Measurements from ENCODE around the gene SORCS3.

The SORCS3 gene

DNA sequence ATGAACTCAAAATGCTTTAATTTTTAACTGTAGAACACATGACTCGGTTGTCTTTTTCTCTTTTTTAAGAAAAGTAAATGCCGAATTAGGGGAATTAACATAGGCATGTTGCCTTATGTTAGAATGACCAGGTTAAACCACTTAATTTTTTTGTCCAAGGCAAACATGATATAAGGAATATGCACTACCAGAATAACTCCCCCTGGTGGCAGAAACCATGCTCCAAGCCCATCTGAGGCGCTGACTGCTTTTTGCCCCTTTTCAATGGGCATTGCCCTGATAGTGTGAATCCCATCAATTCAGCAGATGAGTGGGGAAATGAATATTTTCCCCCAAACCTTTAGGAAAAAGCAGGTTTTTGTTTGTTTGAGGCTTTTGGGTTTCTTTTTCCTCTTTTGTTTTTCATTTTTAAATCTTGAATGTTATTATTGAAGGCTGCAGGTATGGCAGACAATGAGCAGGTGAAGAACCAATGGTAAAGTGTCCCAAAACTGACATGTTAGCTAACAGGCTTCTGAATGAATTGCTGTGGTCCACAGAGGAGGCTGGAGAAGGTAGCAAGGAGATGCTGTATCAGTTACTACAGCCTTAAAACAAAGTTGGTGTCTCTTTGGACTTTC is 284.3 kb downstream of the SORCS3 start:
- no peak for FAIRE-seq

DNA sequence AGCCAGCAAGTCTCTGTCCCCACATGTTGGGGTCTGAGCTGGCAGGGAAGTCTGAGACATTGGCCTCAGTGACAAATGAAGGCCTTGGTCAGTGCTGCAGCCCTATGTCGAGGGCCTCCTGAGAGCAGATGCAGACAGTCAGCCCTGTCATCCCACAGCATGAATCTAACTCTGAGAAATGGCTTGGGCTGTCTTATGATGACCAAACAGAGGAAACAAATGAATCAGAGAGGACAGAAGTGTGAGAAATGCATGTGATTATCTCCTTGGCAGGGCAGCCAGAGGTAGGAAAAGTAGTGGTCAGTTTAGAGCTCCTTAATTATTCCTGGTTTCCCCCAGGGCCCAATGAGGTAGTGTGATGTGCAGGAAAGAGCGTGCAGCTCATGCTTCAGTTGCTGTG is 287.6 kb downstream of the SORCS3 start:
- FAIRE-seq, result no peak

DNA sequence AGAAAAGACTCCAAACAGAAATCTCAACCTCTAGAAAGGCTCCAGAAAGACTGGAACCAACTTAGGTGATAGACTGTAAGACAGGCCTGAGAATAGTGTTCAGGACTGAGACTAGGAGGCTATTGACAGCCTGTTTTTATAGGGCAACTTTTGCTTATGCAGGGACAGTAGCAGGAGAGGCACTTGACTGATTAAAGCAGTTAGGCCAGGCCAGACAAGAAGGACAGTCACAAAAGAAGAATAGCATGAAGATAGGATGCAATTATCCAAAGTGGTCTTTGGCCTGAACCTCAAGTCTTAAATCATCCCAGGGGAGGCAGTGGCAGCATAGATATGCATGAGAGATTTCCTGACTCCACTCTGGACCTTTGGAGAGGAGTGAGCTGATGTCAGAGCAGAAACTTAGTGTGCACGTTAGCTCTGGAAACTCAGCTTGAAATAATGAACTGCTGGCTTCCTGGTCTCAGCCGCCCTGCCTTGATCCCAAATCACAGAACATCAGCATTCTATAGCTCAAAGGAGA is 290.6 kb downstream of the SORCS3 start:
- no peak for FAIRE-seq

DNA sequence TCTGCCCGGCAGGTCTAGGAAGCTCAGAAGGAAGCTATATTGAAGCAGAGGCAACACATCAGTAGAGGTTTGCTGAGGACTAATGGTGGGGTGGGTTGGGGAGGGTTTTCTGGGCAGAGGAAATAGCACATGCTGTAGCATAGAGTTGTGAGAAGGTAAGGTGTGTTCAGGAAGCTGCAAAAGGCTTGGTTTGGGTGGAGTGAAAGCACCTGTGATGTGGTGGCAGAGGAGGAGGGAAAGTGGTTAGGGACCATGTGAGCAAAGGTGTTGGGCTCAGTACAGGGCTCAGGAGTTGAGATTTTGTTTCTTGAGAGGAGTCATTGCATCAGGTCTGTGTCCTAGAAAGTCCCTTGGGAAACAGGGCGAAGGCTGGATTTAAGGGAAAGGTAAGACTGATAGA is 294.6 kb downstream of the SORCS3 start:
- FAIRE-seq, result no peak

GRCh38 chr10:104937567-104937966 is 296.5 kb downstream of the SORCS3 start:
- no peak for FAIRE-seq

DNA sequence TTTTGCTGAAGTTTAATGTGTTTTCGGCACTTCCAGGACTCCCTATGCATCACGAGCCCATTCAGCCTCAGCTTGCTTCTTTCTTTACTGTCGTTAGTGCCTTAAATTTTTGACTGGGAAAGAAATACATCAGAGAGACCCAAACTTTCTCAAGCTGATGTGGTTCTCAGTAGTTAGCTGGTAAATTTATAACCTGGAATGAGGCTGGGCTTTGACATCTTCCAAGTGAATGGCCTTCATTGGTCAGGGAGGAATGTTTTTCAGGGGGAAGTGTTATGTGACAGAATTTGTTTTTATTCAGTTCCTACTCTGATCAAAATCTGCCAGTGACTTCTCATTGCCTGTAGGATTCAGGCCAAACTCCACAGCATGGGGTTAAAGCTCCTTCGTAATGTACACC is 296.9 kb downstream of the SORCS3 start:
- no peak for FAIRE-seq

DNA sequence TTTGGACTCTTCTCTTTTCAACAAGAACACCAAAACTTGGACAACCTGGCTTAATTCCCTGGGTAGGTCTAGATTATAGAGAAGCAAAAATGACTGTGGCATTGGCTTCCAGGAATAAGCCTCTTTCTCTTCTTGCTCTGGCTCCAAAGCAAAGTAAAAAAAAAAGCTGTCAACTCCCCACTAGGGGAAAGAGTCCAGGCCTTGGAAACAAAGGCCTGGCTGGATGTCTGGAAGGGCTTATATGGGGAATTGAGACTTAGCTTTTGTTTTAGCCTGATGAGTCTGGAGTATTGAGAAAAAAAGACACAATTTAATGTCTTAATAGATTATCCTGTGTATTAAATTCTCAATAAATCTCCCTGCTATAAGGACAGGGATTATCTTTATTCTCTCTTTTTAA is 300.6 kb downstream of the SORCS3 start:
- no peak for FAIRE-seq

DNA sequence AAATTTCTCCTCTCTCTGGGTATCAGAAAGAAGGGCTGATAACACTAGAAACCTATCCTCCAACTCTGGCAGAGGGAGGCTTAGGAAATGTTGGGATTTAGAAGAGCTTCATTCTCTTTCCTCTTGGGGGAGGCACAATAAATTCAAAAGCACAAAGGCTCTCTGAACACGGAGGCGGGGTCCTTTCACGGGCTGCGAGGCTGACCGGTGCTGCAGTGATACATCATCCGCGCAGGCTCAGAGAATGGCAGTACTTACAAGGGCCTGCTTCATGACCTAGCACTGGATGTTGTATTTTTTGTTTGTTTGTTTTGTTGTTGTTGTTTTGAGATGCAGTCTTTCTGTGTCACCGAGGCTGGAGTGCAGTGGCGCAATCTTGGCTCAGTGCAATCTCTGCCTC is 306.2 kb downstream of the SORCS3 start:
- FAIRE-seq, result no peak

GRCh38 chr10:104957178-104957841 is 316.2 kb downstream of the SORCS3 start:
- FAIRE-seq, result no peak

- FAIRE-seq, result no peak
These were observed 325.6 kb downstream of the SORCS3 start for GRCh38 chr10:104966563-104967297.

- FAIRE-seq, result no peak
These were observed 339.3 kb downstream of the SORCS3 start for GRCh38 chr10:104980368-104980767.

- FAIRE-seq, result no peak
These were observed 340.9 kb downstream of the SORCS3 start for GRCh38 chr10:104981995-104982394.

- FAIRE-seq, result no peak
These were observed 347.6 kb downstream of the SORCS3 start for GRCh38 chr10:104988686-104989085.

- FAIRE-seq, result no peak
These were observed 348.8 kb downstream of the SORCS3 start for GRCh38 chr10:104989880-104990279.

DNA sequence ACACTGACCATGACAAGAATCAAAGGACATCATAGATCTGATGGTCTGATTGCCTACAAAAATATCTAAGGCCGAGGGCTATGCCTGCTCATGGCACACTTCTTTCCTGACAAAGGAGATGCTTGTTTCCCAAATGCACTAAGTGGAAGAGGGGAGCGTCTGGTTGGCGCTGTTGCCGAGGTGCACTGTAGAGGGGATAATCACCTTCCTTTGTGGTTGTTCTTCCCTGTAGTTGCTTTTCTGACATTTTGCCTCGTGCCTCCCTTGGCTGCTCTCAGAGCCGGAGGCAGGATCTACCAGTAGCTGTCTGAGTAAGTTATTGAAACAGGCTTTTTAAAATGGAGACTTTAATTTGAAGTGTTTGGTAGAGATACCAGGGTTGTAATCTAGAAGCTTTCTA is 352.0 kb downstream of the SORCS3 start:
- FAIRE-seq, result no peak

DNA sequence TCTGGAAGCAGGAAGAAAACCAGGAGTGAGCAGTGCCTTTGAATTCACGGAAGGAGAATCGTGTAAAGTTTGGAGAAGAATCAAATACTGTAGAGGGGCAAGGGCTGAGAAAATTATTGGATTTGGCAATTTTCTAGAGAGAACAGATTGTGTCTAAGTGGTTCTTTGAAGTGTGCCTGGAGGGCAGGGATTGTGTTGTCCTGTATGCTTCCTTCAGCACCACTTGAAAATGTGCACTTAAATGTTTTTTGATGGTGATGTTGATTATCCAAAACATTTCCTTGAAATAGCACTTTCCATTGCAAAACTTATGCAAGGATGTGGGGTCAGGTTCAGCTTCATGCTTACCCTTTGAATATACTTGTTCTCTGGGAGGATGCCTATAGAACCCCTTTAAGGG is 360.2 kb downstream of the SORCS3 start:
- no peak for FAIRE-seq

- FAIRE-seq, result peak; percentile 51
These were observed 369.5 kb downstream of the SORCS3 start for GRCh38 chr10:105010411-105011121.

GRCh38 chr10:105017116-105017515 is 376.0 kb downstream of the SORCS3 start:
- no peak for FAIRE-seq

GRCh38 chr10:105017691-105018090 is 376.6 kb downstream of the SORCS3 start:
- FAIRE-seq, result no peak

DNA sequence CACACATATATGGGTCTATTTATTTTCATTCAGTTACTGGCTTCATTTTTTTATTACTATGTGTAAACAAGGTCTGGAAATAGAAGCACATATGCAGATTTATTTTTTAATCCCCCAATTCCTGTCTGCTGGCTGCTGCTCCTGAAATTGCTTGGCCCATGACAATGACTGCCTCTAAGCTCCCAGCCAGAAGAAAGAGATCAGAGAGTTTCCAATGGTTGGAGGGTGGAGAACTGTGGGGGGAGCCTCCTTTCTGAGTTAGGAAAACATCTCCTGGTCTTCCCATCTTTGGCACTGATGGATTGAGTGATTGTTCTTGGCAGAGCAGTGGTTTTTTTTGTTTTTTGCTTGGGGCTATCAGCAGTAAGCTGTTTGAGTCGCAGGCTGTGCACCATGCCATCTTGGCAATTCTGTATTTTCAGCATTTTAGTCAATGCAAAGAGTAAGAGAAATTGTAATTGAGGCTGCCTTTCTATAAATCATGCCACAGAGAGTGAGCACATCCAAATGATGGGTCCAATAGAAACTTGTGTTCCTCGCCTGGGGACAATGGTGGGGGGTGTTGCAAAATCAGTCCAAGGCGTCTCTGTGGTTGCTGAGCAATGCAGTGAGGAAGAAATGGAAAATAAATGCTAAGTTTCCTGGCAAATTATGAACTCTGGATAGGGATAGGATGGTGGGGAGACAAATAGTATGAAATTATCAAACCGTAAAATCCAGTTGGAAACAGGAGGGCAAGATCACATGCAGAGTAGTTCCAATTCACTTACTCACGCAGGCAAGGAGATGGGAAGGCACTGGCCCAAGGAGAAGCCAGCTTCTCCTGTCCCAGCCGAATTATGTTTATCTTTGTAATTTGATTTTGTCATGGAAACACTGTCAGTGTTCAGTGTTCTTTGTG is 382.4 kb downstream of the SORCS3 start:
- FAIRE-seq, result no peak

DNA sequence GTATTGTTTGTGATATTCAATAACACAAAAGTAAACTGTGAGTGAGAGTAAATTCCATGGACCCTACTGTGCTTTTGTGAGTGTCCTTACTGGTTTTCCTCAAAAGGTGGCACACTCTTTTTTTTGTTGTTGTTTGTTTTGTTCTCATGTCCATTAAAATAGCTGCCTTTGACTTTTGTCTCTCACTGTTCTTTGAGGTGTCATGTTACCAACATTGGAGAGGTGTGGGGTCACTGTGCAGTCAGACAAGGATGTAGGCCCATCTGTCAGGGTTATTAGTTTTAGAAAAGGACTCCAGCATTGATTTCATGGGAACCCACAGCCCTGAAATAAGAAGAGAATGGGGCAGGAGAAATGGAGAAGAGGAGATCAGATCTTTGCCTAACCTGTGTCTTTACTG is 383.1 kb downstream of the SORCS3 start:
- no peak for FAIRE-seq

DNA sequence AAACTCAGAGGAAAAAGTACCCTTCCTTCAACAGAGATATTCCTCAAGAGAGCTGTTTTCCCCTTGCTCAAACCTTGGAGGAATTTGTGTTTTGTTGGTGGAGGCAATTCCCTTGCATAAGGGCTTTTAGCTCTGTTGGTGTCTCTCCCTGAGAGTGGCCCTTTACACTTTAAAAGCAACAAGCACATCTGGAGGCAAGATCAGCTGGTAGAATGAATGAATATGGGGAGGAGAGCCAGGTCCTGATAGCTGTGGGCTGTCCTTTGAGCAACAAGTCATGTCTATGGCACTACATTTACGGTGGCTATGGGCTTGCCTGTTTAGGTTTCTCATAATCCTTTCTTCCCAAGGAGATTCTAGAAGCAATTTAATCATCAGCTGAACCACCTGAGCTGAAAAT is 384.0 kb downstream of the SORCS3 start:
- FAIRE-seq, result no peak

All from islet of Langerhans (tissue), 1 donor.